ENCODE data around the gene ZNF581.

ZNF581 gene

DNA sequence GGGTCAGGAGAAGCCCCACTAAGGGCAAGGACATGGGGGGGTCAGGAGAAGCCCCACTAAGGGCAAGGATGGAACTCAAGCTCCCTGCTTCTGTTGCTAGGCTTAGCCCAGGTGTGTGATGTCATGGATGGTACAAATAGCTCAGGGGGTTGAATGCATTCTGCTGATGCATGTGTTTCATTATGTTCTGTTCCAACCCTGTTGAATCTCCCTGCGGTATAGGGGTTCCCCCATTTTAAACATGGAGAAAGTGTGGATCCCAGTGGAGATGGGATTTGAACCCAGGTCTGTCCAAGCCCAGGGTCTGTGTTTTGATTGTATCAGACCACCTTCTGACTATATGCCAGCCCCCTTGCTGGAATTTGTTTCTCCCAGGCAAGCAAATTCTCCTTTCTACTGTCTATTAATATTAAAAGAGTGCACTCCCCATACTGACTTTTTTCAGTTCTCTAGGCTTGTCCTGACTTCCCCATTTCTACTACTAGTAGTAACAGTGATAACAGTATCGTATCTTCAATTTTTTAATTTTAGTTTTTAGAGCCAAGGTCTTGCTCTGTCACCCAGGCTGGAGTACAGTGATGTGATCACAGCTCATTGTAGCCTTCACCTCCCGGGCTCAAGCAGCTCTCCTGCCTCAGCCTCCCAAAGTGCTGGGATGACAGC lies 31.3 kb upstream of the ZNF581 start:
- no peak for DNase-seq

GRCh38 chr19:55613396-55613795 lies 30.1 kb upstream of the ZNF581 start:
- DNase-seq: no peak

DNA sequence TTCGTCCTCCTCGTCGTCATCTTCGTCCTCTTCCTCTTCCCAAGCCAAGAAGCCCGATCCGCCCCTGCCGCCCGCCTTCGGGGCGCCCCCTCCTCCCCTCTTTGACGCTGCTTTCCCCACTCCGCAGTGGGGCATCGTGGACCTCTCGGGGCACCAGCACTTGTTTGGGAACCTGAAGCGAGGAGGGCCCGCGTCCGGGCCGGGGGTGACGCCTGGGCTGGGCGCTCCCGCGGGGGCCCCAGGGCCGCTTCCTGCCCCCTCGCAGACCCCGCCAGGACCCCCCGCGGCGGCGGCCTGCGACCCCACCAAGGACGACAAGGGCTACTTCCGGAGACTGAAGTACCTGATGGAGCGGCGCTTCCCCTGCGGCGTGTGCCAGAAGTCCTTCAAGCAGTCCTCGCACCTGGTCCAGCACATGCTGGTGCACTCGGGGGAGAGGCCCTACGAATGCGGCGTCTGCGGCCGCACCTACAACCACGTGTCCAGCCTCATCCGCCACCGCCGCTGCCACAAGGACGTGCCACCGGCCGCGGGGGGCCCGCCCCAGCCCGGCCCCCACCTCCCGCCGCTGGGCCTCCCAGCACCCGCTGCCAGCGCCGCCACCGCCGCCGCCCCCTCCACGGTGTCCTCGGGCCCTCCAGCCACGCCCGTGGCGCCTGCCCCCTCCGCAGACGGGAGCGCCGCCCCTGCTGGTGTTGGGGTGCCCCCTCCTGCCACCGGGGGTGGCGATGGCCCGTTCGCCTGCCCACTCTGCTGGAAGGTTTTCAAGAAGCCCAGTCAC lies 29.3 kb upstream of the ZNF581 start:
- DNase-seq: no peak

DNA sequence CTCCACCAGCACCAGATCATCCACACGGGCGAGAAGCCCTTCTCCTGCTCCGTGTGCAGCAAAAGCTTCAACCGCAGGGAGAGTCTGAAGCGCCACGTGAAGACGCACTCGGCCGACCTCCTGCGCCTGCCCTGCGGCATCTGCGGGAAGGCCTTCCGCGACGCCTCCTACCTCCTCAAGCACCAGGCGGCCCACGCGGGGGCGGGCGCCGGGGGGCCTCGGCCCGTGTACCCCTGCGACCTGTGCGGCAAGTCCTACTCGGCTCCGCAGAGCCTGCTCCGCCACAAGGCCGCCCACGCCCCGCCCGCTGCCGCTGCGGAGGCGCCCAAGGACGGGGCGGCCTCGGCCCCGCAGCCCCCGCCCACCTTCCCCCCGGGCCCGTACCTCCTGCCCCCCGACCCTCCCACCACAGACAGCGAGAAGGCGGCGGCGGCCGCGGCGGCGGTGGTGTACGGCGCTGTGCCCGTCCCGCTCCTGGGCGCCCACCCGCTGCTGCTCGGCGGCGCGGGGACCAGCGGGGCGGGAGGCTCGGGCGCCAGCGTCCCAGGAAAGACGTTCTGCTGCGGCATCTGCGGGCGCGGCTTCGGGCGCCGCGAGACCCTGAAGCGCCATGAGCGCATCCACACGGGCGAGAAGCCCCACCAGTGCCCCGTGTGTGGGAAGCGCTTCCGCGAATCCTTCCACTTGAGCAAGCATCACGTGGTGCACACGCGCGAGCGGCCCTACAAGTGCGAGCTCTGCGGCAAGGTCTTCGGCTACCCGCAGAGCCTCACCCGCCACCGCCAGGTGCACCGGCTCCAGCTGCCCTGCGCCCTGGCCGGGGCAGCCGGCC lies 28.5 kb upstream of the ZNF581 start:
- DNase-seq: no peak

- no peak for DNase-seq
Measured at GRCh38 chr19:55615543-55616394, 27.7 kb upstream of the ZNF581 start.

DNA sequence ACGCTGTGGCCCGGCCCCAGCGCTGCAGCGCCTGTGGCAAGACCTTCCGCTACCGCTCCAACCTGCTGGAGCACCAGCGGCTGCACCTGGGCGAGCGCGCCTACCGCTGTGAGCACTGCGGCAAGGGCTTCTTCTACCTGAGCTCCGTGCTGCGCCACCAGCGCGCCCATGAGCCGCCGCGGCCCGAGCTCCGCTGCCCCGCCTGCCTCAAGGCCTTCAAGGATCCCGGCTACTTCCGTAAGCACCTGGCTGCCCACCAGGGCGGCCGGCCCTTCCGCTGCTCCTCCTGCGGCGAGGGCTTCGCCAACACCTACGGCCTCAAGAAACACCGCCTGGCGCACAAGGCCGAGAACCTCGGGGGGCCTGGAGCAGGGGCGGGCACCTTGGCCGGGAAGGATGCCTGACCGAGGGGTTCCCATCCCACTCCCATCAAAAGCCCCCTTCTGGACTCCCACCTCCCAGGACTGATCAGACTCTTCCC lies 27.0 kb upstream of the ZNF581 start:
- no peak for DNase-seq

DNA sequence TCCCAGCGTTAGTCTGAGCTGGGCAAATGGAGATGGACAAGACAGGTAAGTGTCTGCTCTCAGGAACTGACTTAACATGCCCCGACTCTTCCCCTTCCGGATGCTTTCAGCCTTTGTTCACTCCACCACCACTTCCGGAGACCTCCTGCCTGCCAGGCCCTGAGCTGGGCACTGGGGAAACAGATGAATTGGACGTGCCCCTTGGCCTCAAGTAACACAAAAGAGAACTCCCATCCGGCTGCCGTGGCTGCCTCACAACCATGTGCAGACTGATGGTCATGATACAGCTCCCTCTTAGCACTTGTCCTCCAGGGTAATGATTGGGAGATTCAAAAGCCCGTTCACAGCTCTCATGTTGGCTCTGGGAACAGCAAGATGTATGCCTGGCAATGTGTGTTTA lies 26.0 kb upstream of the ZNF581 start:
- no peak for DNase-seq

- DNase-seq: no peak
Measured at GRCh38 chr19:55618426-55618825, 25.0 kb upstream of the ZNF581 start.

DNA sequence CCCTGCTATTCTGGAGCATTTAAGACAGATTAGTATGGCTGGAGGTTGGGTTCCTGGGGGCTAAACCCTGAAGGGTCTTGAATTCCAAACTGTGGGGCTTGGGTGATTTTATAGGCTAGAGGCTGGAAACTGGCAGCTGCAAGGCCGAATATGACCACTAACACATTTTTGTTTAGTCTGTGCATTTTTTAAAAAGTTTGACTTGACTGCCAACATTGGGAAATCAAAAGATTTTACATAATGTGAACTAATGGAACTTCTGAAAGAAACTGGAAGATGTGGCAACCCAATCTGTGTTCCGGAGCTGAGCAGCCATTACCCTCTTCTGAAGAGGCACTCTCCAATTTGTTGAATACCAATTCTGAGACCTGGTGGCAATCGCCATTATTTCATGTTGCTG lies 24.2 kb upstream of the ZNF581 start:
- peak; percentile 23 for DNase-seq

GRCh38 chr19:55620410-55621204 lies 22.8 kb upstream of the ZNF581 start:
- DNase-seq: peak; percentile 52

DNA sequence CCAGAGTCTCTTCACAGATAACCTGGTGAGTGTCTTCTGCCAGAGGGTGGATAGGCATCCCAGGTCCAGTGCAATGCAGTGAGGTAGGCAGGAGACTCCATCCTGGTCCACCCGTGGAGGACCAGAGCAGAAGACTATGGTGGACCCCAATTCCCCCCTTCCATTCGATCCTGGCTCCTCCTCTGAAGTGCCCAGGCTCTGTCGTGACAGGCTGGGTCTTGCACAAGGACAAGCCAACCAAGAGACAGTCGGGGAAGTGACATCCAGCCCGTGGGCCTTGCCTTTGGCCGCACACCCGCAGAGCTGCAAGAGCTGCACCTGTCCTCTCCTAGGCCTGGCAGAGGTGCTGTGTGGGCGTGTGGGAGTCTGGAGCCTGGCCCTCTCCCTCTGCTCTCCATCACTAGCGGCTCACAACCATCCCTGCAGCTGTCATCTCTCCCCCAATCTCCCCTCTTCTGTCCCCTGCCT lies 22.2 kb upstream of the ZNF581 start:
- DNase-seq: no peak

DNA sequence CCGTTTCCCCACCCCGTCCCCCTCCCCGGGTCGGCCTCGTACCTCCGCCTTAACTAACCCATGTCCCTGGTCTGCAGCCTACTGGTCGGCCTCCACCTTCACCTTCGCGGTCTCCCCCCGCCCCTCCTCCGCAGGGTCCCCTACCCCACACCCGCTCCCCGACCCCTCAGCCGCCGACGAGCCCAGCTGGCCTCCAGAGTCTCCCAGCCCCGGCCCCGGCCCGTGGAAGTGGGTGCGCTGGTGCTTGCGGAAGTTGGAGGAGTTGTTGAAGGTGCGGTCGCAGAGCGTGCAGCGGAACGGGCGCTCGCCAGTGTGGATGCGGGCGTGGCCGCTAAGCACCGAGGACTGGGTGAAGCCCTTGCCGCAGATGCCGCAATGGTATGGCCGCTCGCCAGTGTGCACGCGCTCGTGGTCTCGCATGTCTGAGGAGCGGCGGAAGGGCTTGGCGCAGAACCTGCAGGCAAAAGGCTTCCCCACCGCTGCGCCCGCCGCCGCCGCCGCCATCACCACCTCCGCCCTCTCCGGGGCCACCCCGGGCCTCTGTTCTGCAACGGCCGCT lies 21.7 kb upstream of the ZNF581 start:
- DNase-seq: no peak

GRCh38 chr19:55622242-55622969 lies 21.0 kb upstream of the ZNF581 start:
- no peak for DNase-seq

DNA sequence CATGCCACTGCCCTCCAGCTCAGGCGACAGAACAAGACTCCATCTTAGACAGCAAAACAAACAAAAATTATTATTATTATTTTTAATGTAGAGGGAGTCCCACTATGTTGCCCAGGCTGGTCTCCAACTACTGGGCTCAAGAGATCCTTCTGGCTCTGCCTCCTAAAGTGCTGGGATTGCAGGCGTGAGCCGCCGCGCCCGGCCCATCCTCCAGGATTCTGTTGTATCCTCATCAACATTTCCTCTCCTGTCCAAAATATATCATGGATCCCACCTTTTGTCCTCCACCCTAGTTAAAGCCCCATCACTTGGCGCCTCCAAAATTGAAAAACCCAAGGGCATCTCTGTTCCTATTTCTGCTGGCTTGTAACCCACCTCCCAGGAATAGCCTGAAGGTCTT lies 20.3 kb upstream of the ZNF581 start:
- DNase-seq: no peak

- no peak for DNase-seq
Measured at GRCh38 chr19:55623561-55623960, 19.9 kb upstream of the ZNF581 start.

DNA sequence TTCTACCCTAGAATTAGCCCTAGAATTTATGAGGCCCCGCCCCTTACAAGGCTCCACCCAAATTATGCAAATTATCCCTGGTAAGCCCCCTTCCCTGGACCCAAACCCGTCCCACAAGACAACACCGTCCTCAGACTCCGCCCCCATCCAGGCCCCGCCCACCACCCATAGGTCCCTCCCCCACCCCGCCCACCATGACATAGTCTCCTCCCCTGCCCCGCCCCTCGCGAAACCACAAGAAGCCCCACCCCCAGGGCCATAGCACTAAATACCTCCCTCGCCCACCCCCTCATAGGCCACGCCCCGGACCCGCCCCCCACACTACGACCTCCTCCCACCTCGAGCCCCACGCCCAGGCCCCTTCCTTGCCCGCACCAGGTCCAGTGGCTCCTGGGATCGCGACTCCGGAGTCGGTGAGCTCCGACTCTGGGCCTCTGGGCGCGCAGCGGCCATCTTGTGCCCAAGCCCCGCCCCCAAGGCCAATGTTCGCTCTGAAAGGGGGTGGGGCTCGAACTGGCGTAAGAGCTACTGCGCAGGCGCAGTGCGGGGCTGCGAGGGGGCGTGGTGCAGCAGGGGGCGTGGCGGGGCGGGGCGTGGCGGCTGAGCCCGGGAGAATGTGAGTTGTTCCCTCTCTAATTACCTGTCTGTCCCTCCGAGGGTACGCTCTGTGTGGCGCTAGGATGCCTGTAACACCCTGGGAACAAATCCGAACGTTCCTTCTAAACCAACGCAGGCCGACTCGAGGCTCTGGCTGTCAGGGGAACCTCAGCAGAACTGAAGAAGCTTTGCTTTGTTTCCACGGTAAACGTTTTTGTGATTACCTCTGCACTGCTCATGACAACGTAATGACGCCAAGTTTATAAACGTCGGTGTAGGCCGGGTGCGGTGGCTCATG lies 19.1 kb upstream of the ZNF581 start, which contains the start of gene ZNF784:
TSS of gene ZNF784 (minus strand) at position 458 of the 895 bp plus-strand sequence. CDS start at position 453, 5 bp downstream.
- peak; percentile 98 for DNase-seq

- no peak for DNase-seq
Measured at GRCh38 chr19:55625004-55625326, 18.5 kb upstream of the ZNF581 start.

GRCh38 chr19:55626350-55626749 lies 17.1 kb upstream of the ZNF581 start:
- DNase-seq: no peak

- DNase-seq: peak; percentile 97
Measured at GRCh38 chr19:55632463-55632834, 11.0 kb upstream of the ZNF581 start.

- DNase-seq: no peak
Measured at GRCh38 chr19:55633861-55634260, 9.6 kb upstream of the ZNF581 start.

Data from suppressor macrophage treated with lipopolysaccharide for 4 hours (primary cell).